Measurements from ENCODE around the gene FRMD4A.

GRCh38 chr10:13632440-13632839 lies 698.3 kb downstream of the FRMD4A start:
- TF ChIP-seq CTCF (IDR thresholded peaks at IDR 0.05) (no peak), EZH2 (IDR thresholded peaks at IDR 0.05) (no peak), EZH2phosphoT487 (IDR thresholded peaks at IDR 0.05) (no peak)

All from neural progenitor cell (in vitro differentiated cells).